Stomach smooth muscle (tissue), 2 donors: ENCODE measurements around the gene MRPS27.

ENCODE experiments used
- H3K27ac ChIP-seq: one replicate; pipeline ENCODE4 v1.7.0; 2013; ENCODE audit warnings: mild to moderate bottlenecking, low read length, inconsistent platforms
- H3K27me3 ChIP-seq, 2 donors: one replicate each; pipeline ENCODE4 v1.7.0; 2013; ENCODE audit warnings: low read length in 2 of 2; ENCODE audit not compliant: insufficient read depth in 2 of 2, control insufficient read depth in 1 of 2
- H3K36me3 ChIP-seq, 2 donors: one replicate each; pipeline ENCODE4 v1.7.0; 2013; ENCODE audit warnings: low read length in 2 of 2; ENCODE audit not compliant: control insufficient read depth in 2 of 2, insufficient read depth in 2 of 2
- H3K4me1 ChIP-seq: one replicate; pipeline ENCODE4 v1.7.0; 2013; ENCODE audit warnings: low read length; ENCODE audit not compliant: control insufficient read depth, insufficient read depth
- H3K4me3 ChIP-seq, 2 donors: one replicate each; pipeline ENCODE4 v1.7.0; 2013; ENCODE audit warnings: low read length in 2 of 2
- H3K9ac ChIP-seq, 2 donors: one replicate each; pipeline ENCODE4 v1.7.0; 2013; ENCODE audit warnings: low read length in 2 of 2, mild to moderate bottlenecking in 1 of 2
- H3K9me3 ChIP-seq, 2 donors: one replicate each; pipeline ENCODE4 v1.7.0; 2013; ENCODE audit warnings: low read length in 2 of 2; ENCODE audit not compliant: control insufficient read depth in 2 of 2
- donor health status: healthy.
- donor health status: Pancreatic carcinoma.

MRPS27 gene

DNA sequence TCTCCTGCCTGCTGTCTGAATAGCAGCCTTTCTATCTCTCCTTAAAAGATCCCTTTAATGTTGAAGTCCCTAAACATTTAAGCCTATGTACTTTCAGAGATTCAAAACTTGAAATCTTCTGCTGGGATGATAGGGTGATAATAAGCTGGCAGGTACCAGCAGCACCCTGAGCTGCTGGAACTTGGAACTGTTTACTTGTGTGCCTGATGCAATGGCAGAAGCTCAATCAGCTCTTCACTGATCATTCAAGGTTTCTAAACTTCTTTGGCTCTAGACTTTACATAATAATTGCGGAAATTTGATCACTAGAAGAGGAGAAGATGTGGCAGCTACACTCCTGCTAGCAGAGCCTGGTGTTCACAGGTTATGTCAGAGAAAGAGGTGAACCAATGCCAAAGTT lies 27.6 kb downstream of the MRPS27 start:
- Histone ChIP-seq H3K36me3 (peaks cover 4 to 5% of the 10 kb centered on the region in 2 donors), H3K27me3 (no peaks in the 10 kb centered on the region), H3K9me3 (no peaks in the 10 kb centered on the region), H3K27ac (no peak overlapping the region), H3K9ac (no peak overlapping the region), H3K4me3 (no peak overlapping the region), H3K4me1 (peaks cover 6% of the 10 kb centered on the region)

DNA sequence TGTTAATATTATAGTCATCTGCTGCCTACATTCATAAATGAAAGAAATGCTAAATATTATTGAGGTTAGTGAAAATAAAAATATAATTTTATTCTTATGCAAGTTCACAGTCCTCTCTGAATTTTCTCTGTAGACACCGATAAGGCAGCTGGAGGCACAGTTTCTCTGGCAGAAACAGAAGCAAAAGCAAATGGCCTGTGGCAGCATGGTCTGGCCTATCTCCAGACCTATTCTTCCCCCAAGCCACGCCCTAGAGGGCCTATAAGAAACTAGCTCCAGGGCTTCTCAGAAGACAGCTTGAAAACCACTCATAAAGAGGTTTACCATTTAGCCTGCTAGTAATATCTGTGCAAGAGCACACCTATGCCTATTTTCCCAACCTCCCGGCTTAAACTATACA lies 28.4 kb downstream of the MRPS27 start:
- Histone ChIP-seq H3K4me3 (no peak overlapping the region), H3K27ac (no peak overlapping the region), H3K36me3 (peaks cover 4 to 5% of the 10 kb centered on the region in 2 donors)

DNA sequence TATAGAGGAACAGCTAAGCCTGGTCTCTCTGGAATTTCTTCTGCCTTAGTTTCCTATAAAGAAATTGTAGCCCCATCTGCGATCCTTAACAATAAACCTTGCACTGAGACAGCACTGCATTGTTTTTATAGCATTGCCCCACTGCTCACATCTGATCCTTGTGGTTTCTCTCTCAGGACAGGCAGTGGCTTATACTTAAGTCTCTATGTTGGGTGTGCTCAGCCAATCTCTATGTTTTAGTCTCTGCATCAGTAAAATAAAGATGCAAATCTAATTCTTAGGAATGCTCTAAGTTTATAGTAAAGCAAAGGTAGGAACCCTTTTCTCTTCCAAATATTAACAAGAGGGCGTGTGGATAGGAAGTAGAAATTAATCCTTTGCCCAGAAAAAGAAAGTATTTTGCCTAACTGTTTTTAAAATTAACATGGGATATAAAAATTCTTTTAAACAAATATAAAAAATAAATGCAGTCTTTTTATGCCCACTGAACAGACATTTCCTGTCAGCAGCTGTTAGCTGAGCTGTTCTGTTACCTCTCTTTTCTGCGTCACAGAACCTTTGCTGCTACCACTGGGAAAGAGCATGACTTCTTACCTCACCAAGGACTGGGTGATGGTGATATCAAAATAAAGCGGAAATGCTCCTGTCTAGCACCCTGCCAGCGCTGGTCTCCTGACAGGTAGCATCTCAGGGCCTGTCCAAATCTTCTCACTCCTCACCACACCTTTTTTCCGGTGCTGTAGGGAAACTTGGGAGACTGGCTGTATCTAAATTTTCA lies 29.5 kb downstream of the MRPS27 start:
- H3K9me3 ChIP-seq, result no peaks in the 10 kb centered on the region
- peaks cover 4 to 5% of the 10 kb centered on the region in 2 donors for H3K36me3 ChIP-seq
- no peak overlapping the region for H3K4me3 ChIP-seq
- H3K4me1 ChIP-seq, result peaks cover 6% of the 10 kb centered on the region
- H3K9ac ChIP-seq, result no peak overlapping the region
- H3K27ac ChIP-seq, result no peak overlapping the region
- H3K27me3 ChIP-seq, result no peaks in the 10 kb centered on the region

More for the DNA sequence above, 28.4 kb downstream of the MRPS27 start:
- Histone ChIP-seq H3K9me3 (no peaks in the 10 kb centered on the region), H3K27me3 (no peaks in the 10 kb centered on the region), H3K9ac (no peak overlapping the region), H3K4me1 (peaks cover 6% of the 10 kb centered on the region)

DNA sequence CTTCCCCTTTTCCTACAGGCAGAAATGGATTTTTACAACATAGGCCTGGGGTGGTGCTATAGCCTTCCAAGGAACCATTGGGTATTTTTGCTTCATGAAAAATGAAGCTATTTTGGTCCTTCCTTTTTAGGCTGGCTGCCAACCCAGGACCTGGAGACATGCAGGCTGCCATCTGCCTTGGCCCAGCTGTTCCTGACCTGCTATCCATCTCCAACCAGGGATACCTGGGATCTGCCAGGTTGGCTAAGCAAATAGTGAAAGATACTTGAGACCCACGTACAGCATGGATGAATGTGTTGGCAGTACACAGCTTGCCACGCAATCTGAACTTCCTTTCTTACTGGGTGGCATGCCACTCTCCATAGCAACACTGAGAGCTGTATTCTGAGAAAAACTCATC lies 31.1 kb downstream of the MRPS27 start:
- H3K9ac ChIP-seq, result no peak overlapping the region
- peaks cover 4 to 5% of the 10 kb centered on the region in 2 donors for H3K36me3 ChIP-seq
- peaks cover 6% of the 10 kb centered on the region for H3K4me1 ChIP-seq
- no peaks in the 10 kb centered on the region for H3K27me3 ChIP-seq
- no peak overlapping the region for H3K27ac ChIP-seq
- no peaks in the 10 kb centered on the region for H3K9me3 ChIP-seq
- no peak overlapping the region for H3K4me3 ChIP-seq

DNA sequence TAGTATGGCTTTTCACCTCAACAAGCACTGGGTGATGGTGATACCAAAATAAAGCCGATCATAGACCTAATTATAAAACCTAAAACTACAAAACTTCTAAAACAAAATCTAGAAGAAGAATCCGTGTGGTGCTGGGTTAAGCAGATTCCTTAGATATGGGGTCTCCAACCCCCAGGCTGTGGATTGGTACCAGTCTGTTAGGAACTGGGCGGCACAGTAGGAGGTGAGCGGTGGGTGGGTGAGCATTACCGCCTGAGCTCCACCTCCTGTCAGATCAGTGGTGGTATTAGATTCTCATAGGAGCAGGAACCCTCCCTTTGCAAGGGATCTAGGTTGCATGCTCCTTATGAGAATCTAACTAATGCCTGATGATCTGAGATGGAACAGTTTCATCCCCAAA lies 33.2 kb downstream of the MRPS27 start:
- H3K4me3 ChIP-seq, result no peak overlapping the region
- H3K27ac ChIP-seq, result no peak overlapping the region
- peaks cover 15% of the 10 kb centered on the region for H3K4me1 ChIP-seq

DNA sequence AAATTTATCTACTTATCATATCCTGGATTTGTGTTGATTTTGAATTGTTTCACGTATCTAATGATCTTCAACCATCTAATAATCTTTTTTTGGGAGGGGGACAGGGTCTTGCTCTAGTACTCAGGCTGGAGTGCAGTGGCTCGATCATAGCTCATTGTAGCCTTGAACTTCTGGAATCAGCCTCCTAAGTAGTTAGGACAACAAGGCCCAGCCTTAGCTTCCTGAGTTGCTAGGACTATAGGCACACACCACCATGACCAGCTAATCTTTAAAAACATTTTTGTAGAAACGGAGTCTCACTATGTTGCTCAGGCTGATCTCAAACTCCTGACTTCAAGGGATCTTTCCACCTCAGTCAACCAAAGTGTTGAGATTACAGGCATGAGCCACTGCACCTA lies 34.6 kb downstream of the MRPS27 start:
- Histone ChIP-seq H3K9ac (no peak overlapping the region), H3K4me3 (no peak overlapping the region), H3K4me1 (peaks cover 24% of the 10 kb centered on the region), H3K27me3 (no peaks in the 10 kb centered on the region), H3K27ac (no peak overlapping the region), H3K36me3 (peaks cover 2 to 5% of the 10 kb centered on the region in 2 donors), H3K9me3 (no peaks in the 10 kb centered on the region)

More for the DNA sequence above, 33.2 kb downstream of the MRPS27 start:
- H3K9ac ChIP-seq, result no peak overlapping the region
- no peaks in the 10 kb centered on the region for H3K9me3 ChIP-seq
- no peaks in the 10 kb centered on the region for H3K27me3 ChIP-seq
- peaks cover 4 to 5% of the 10 kb centered on the region in 2 donors for H3K36me3 ChIP-seq

DNA sequence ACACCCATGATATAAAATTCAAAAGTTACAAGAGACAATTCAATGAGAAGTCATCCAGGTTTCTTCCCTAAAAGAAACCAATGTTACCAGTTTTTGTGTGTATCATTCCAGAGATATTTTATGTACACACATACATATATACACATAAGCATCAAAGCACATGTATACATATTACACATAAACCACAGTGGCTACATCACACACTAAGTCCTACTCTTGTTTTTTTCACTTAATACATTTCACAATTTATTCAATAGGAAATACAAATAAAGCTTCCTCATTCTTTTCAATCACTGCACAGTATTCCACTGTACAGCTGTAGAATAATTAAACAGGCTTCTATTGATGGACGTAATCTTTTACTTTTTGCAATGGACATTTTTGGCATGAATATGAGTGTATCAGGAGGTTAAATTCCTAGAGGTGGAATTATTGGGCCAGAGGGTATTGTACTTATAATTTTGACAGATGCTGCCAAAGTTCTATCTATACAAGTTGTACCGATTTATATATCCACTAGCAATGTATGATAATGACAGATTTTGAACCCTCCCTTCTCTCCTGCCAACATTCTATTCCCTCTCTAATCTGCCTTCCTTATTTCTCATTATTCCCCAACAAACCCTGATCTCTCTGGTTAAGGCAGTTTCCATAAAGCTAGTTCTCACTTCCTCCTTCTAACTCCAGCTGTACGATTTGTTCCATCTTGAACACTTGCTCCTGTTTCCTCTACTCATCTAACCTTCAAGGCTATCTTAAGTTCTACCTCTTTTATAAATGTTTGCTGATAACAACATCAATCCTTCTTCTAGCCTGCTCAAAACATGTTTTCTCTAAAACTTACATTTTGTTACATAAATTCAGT lies 35.2 kb downstream of the MRPS27 start:
- no peaks in the 10 kb centered on the region for H3K9me3 ChIP-seq
- no peaks in the 10 kb centered on the region for H3K27me3 ChIP-seq
- H3K4me3 ChIP-seq, result no peak overlapping the region
- H3K4me1 ChIP-seq, result peaks cover 24% of the 10 kb centered on the region
- no peaks in the 10 kb centered on the region for H3K36me3 ChIP-seq
- no peak overlapping the region for H3K27ac ChIP-seq
- no peak overlapping the region for H3K9ac ChIP-seq

DNA sequence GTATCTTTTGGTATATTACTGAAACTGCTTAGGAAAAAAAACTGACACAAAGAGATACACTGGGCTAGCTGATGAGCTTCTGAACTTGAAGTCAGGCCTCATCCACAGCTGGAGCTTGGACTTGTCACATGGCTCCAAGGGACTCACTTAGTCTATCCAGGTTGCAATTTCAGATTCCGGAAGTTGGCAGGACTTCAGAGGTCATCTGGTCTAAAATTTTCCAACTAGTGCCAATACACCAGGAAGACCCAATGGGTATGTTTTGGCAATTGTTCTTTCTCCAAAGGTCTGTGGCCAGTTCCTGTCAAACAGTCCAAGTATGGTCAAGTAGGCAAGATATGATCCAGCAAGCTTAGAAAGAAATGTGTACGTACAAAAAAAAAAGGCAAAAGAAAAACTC lies 36.7 kb downstream of the MRPS27 start:
- Histone ChIP-seq H3K9me3 (no peaks in the 10 kb centered on the region), H3K9ac (no peak overlapping the region), H3K4me1 (peaks cover 21% of the 10 kb centered on the region), H3K4me3 (no peak overlapping the region), H3K36me3 (no peaks in the 10 kb centered on the region), H3K27ac (no peak overlapping the region), H3K27me3 (no peaks in the 10 kb centered on the region)

DNA sequence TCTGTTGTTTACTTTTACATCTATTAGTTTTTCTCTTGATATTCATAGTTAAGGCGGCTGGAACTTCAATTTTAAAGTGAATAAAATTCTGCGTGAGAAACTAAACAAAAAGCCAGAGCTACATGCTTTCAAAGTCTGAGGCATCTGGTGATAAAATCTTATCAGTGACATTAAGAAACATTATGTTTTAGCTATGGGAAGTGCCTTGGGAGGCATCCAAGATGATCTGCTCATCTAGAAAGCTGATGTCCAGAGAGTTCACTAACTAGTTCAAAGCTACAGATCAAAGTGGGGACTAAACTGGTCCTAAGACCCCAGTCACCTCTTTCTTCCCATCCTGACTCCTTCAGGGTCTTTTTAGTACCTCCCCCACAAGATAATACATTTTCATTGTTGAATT lies 37.2 kb downstream of the MRPS27 start:
- H3K4me1 ChIP-seq, result peaks cover 21% of the 10 kb centered on the region
- H3K4me3 ChIP-seq, result no peak overlapping the region
- no peak overlapping the region for H3K9ac ChIP-seq
- H3K9me3 ChIP-seq, result no peaks in the 10 kb centered on the region
- no peak overlapping the region for H3K27ac ChIP-seq
- H3K27me3 ChIP-seq, result no peaks in the 10 kb centered on the region
- H3K36me3 ChIP-seq, result no peaks in the 10 kb centered on the region

DNA sequence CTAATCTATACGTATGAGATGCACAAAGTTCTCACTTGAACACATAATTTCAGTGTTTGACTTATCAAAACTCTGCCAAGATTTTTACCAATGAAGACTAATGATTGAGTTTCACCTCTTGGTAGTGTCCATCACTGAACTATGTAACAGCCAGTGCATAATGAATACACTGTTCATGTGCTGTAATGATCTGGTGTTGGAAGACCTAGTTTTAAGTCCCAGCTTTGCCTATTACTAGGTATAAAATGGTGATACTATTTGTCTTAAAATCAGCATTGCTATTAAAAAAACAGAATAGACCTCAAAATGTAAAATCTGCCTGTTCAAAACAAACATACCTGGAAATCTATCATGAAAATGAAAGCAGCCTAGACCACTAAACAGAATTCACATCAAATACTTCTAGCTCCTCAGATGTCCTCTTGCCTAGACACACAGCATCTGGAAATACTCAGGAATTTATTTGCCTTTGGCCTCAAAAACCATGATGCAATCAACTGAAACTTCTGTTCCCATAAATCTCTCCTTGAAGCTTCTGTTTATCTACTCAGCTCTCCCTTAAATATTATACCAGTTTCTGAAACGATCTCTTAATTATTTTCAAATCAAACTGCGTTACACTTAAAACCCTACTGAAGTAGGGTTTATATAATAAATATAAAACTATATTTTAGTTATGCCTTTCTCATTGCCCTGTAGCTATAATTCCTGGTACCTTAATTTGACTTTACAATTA lies 38.1 kb downstream of the MRPS27 start:
- peaks cover 21% of the 10 kb centered on the region for H3K4me1 ChIP-seq
- H3K36me3 ChIP-seq, result no peaks in the 10 kb centered on the region
- peak overlapping the region; percentile 64 for H3K27ac ChIP-seq
- no peaks in the 10 kb centered on the region for H3K27me3 ChIP-seq
- peak overlapping the region in 1 of 2 donors; percentile 10 for H3K4me3 ChIP-seq
- H3K9me3 ChIP-seq, result no peaks in the 10 kb centered on the region
- peak overlapping the region in 1 of 2 donors; percentile 29 for H3K9ac ChIP-seq
